ENCODE measurements around the gene TULP4. TPM values are rescaled to one million over a fixed set of nuclear protein-coding genes. Genes with fewer than 3 reads are reported as not detected.
"Not testable (repeated sequence)": the region's sequence is repeated elsewhere in the genome, so short reads cannot be mapped to it uniquely, and the experiment has no call there.

The TULP4 gene
- total and polyA plus RNA-seq, 2 of the 8 experiments (the other 6 are each of a cell fraction or from before 2014, with no cell fraction given), result 7.7 to 51.6 TPM

DNA sequence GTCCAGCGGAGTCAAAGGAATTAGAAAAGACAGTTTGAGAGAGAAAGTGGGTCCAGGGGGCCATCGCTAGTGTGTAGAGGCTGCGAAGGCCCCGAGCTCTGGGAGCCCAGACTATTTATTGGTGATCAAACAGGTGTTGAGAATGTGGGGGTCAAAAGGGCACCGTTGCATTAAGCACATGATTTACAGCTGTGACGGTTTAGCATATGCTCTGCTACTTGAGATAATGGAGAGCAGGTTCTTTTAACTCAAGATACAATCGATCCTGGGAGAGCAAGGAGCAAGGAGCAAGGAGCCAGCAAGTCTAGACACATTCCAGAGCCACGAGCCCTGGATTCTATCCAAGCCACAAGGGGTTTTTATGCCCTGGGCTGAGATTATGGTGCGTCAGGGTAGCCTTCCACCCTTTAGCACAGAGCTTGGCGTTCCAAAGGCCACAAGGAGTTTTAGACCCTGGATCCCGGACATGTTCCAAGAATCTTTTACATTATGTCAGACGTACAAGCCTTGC is 93.1 kb downstream of the TULP4 start:
- H3K56ac ChIP-seq (replicated peaks; ENCODE audit: insufficient read length, low read depth, low read length); H2BK20ac ChIP-seq (ENCODE audit: low read length); H4K91ac ChIP-seq (replicated peaks; ENCODE audit: insufficient read length, low read length); H2BK12ac ChIP-seq (ENCODE audit: low read depth, low read length); H3K79me1 ChIP-seq (ENCODE audit: low read depth, low read length); H2AK5ac ChIP-seq (ENCODE audit: low read depth, low read length); H3K9ac ChIP-seq (replicated peaks in 1 of 4; ENCODE audit: extremely low read depth in 1 of 4, low read depth in 3 of 4, low read length in 3 of 4); H2BK15ac ChIP-seq (ENCODE audit: low read length); DNase-seq (ENCODE audit: low read depth in 1 of 2, low spot score in 2 of 2); POLR2A ChIA-PET (ENCODE audit: partially characterized antibody); H4K20me1 ChIP-seq (replicated peaks in 1 of 2; ENCODE audit: control insufficient read depth in 1 of 2, insufficient read depth in 2 of 2, low read length in 2 of 2); H2BK120ac ChIP-seq (replicated peaks; ENCODE audit: low read depth, low read length); H3K14ac ChIP-seq (ENCODE audit: insufficient read length); H3K4me3 ChIP-seq (ENCODE audit: extremely low read depth in 1 of 4, insufficient read depth in 2 of 4, low read depth in 3 of 4, low read length in 4 of 4); H4K5ac ChIP-seq (ENCODE audit: insufficient read length, low read depth, low read length); H3K4me1 ChIP-seq (replicated peaks in 1 of 4; ENCODE audit: control insufficient read depth in 3 of 4, insufficient read depth in 4 of 4, low read length in 3 of 4); H3K36me3 ChIP-seq (ENCODE audit: control insufficient read depth in 2 of 4, insufficient read depth in 4 of 4, low read length in 3 of 4); FAIRE-seq; H3K23ac ChIP-seq (ENCODE audit: insufficient read length); H3K4me2 ChIP-seq (ENCODE audit: insufficient read depth in 1 of 2, low read depth in 2 of 2, low read length in 2 of 2); H3K4ac ChIP-seq (replicated peaks; ENCODE audit: insufficient read length, low read depth, low read length); H3K23me2 ChIP-seq (ENCODE audit: low read depth, low read length); H4K8ac ChIP-seq (ENCODE audit: extremely low read depth, insufficient read depth, low read length); H3K9me3 ChIP-seq (ENCODE audit: insufficient read depth in 2 of 2, low read depth in 1 of 2, low read length in 1 of 2); H2AFZ ChIP-seq (ENCODE audit: low read length); H2BK5ac ChIP-seq (ENCODE audit: low read depth, low read length); H3K27ac ChIP-seq (ENCODE audit: low read depth, low read length); H3K27me3 ChIP-seq (replicated peaks in 1 of 4; ENCODE audit: control insufficient read depth in 3 of 4, extremely low read depth in 1 of 4, insufficient read depth in 3 of 4, low read length in 3 of 4); H3K18ac ChIP-seq (ENCODE audit: extremely low read depth, low read length); H3K79me2 ChIP-seq (ENCODE audit: control insufficient read depth in 1 of 2, insufficient read depth in 2 of 2, low read length in 2 of 2): not testable (repeated sequence)
- CTCF ChIA-PET (ENCODE audit: partially characterized antibody), result interaction anchor here (0.6 to 1.2 kb wide), 4 partner anchors 9 to 18 kb away, joined by 3 read pairs; no protein-coding TSS in a partner anchor
- WGBS, 2 experiments (ENCODE audit: extremely low coverage in 1 of 2, insufficient coverage in 1 of 2, insufficient read length in 1 of 2, insufficient replicate concordance in 2 of 2, low coverage in 1 of 2, low lambda C conversion rate in 2 of 2, missing lambda C conversion rate in 1 of 2), result 90% methylated on average over 12 of the region's 12 CpGs; no CpG with 5 or more reads in 1 of the 2 experiments
